Right lobe of liver (tissue), 4 donors: Measurements from ENCODE around the gene NRXN2.

Experiments used
- CTCF ChIP-seq, 4 donors: fragments of 200-600 bp in 3 of 4; fragments of 450-650 bp in 1 of 4; IDR thresholded peaks; one replicate each; pipeline versions ENCODE4 v1.5.1 to v1.8.0; 2016 to 2022; ENCODE audit warnings: antibody characterized with exemption in 4 of 4, mild to moderate bottlenecking in 2 of 4
- POLR2A ChIP-seq: fragments of 450-650 bp; IDR thresholded peaks from one replicate; pipeline ENCODE4 v1.6.1; 2017; ENCODE audit warnings: antibody characterized with exemption, mild to moderate bottlenecking
- donor health status: DM: no; HTN: no; CAD: no.
- donor health status: DM: no; HTN: no; CAD: no.
- donor health status: DM: no; HTN: yes; CAD: no.

- no peak for TF ChIP-seq CTCF (IDR thresholded peaks at IDR 0.05)
- no peak for TF ChIP-seq POLR2A
Observed at GRCh38 chr11:64760759-64761420, 37.9 kb upstream of the NRXN2 start.
